ENCODE results near the gene APP.

DNA sequence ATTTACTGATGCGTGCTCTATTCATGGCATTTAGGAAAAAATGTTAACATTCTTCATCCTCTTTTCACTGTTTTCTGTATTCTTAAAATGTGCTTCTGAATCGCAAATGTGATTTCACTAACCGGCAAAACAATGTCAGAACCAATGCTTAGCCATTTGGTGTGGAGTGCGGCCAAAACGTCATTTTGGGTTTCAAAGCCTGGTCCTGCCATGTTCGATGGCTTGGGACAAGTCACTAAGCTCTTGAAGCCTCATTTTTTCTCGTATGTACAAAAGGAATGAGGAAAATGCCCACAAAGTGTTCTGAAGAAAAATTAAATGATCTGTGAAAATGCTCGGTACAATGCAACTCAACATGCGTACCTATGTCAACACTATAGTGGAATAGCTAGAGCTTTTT is 175.3 kb downstream of the APP start:
- TF ChIP-seq, protein P1, sequence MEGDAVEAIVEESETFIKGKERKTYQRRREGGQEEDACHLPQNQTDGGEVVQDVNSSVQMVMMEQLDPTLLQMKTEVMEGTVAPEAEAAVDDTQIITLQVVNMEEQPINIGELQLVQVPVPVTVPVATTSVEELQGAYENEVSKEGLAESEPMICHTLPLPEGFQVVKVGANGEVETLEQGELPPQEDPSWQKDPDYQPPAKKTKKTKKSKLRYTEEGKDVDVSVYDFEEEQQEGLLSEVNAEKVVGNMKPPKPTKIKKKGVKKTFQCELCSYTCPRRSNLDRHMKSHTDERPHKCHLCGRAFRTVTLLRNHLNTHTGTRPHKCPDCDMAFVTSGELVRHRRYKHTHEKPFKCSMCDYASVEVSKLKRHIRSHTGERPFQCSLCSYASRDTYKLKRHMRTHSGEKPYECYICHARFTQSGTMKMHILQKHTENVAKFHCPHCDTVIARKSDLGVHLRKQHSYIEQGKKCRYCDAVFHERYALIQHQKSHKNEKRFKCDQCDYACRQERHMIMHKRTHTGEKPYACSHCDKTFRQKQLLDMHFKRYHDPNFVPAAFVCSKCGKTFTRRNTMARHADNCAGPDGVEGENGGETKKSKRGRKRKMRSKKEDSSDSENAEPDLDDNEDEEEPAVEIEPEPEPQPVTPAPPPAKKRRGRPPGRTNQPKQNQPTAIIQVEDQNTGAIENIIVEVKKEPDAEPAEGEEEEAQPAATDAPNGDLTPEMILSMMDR (IDR thresholded peaks at IDR 0.05): no peak
- TF ChIP-seq POLR2A (IDR thresholded peaks at IDR 0.05): no peak
